HG02642 (cell line): Measurements from ENCODE around the gene C10orf95.

Experiments used
- ATAC-seq: cut with Tn5 transposase; IDR thresholded peaks from one replicate; pipeline ENCODE4 v1.9.1; 2021; ENCODE audit warnings: mild to moderate bottlenecking; ENCODE audit not compliant: unreplicated experiment, poor library complexity

The C10orf95 gene

GRCh38 chr10:102435529-102436233 is 15.7 kb downstream of the C10orf95 start:
- no peak for ATAC-seq

- no peak for ATAC-seq
Measured at GRCh38 chr10:102435133-102435497, 16.2 kb downstream of the C10orf95 start.

- no peak for ATAC-seq
Measured at GRCh38 chr10:102434394-102435132, 16.8 kb downstream of the C10orf95 start.

- ATAC-seq = no peak
Measured at GRCh38 chr10:102433619-102434046, 17.7 kb downstream of the C10orf95 start.

GRCh38 chr10:102432162-102432950 is 19.0 kb downstream of the C10orf95 start, which contains the start of gene CUEDC2:
Gene CUEDC2 (minus strand): TSS chr10:102432574. CDS start chr10:102425188, 7,386 bp downstream.
- peak; percentile 93 for ATAC-seq

- no peak for ATAC-seq
Measured at GRCh38 chr10:102431452-102432124, 19.8 kb downstream of the C10orf95 start.

- ATAC-seq = no peak
Measured at GRCh38 chr10:102429468-102429867, 21.9 kb downstream of the C10orf95 start.

GRCh38 chr10:102426803-102427287 is 24.5 kb downstream of the C10orf95 start:
- ATAC-seq = no peak

GRCh38 chr10:102425444-102425843 is 25.9 kb downstream of the C10orf95 start:
- ATAC-seq = no peak

GRCh38 chr10:102424916-102425315 is 26.4 kb downstream of the C10orf95 start:
- ATAC-seq = no peak

- ATAC-seq = no peak
Measured at GRCh38 chr10:102424145-102424544, 27.2 kb downstream of the C10orf95 start.

GRCh38 chr10:102423372-102423968 is 27.9 kb downstream of the C10orf95 start:
- no peak for ATAC-seq

- no peak for ATAC-seq
Measured at GRCh38 chr10:102422545-102423129, 28.7 kb downstream of the C10orf95 start.

GRCh38 chr10:102421757-102422512 is 29.4 kb downstream of the C10orf95 start:
- ATAC-seq = peak; percentile 5

- ATAC-seq = no peak
Measured at GRCh38 chr10:102421507-102421756, 29.9 kb downstream of the C10orf95 start.

GRCh38 chr10:102420714-102421506 is 30.4 kb downstream of the C10orf95 start, which contains the start of gene FBXL15:
Gene FBXL15 (plus strand): TSS chr10:102420836. CDS start chr10:102421130, 294 bp downstream.
- peak; percentile 79 for ATAC-seq

GRCh38 chr10:102420181-102420713 is 31.1 kb downstream of the C10orf95 start:
- no peak for ATAC-seq
